Thyroid gland (tissue), 4 donors: Measurements from ENCODE around the gene COL1A2. TPM values are rescaled to one million over a fixed set of nuclear protein-coding genes. Genes with fewer than 3 reads are reported as not detected.

Experiments
- DNase-seq, 2 donors: peaks; one replicate each; pipeline ENCODE4 v3.0.0-alpha.2; 2019
- H3K27ac ChIP-seq, 3 donors: fragments of 200-600 bp; sonication (generic); 1 replicate in 2 of 3; 2 replicates in 1 of 3; pipeline ENCODE4 v1.5.1; 2016 to 2019; ENCODE audit warnings: mild to moderate bottlenecking in 1 of 3, moderate library complexity in 1 of 3
- H3K27me3 ChIP-seq: fragments of 200-600 bp; sonication (generic); one replicate; pipeline ENCODE4 v1.5.1; 2019
- H3K36me3 ChIP-seq, 2 donors: fragments of 200-600 bp; sonication (generic); one replicate each; pipeline ENCODE4 v1.5.1; 2016 to 2019
- H3K4me1 ChIP-seq, 2 donors: fragments of 200-600 bp; sonication (generic); one replicate each; pipeline ENCODE4 v1.5.1; 2017 to 2019
- H3K4me3 ChIP-seq, 3 donors: fragments of 200-600 bp; sonication (generic); replicated peaks in 1 of 3; 1 replicate in 2 of 3; 2 replicates in 1 of 3; pipeline ENCODE4 v1.5.1; 2016; ENCODE audit warnings: mild to moderate bottlenecking in 1 of 3
- H3K9me3 ChIP-seq: fragments of 200-600 bp; sonication (generic); one replicate; pipeline ENCODE4 v1.5.1; 2017
- CTCF ChIP-seq, 6 experiments: fragments of 200-600 bp in 3 of 6; fragments of 450-650 bp in 3 of 6; sonication (generic) in 3 of 6; IDR thresholded peaks; one replicate each; pipeline ENCODE4 v1.5.1; 2016 to 2019; ENCODE audit warnings: antibody characterized with exemption in 6 of 6, mild to moderate bottlenecking in 2 of 6, inconsistent platforms in 1 of 6, moderate library complexity in 1 of 6
- POLR2A ChIP-seq, 2 donors: fragments of 450-650 bp; IDR thresholded peaks; one replicate each; pipeline ENCODE4 v1.6.1; 2017; ENCODE audit warnings: antibody characterized with exemption in 2 of 2, mild to moderate bottlenecking in 2 of 2, moderate library complexity in 1 of 2
- WGBS, 2 donors: methylation state at CpG; one replicate each; pipeline ENCODE4 v1.1.5; 2017; 5-methylcytosine and 5-hydroxymethylcytosine counted together
- intact Hi-C: fragments of 100-400 bp; cut with DNase I; formaldehyde crosslinking; loops from one replicate; pipeline ENCODE4 v1.15.1; 2023
- total RNA-seq, 4 donors: library from RNA; depleted of rRNA; stranded (reverse); fragments of >200 nt; gene quantifications; one replicate each; pipeline ENCODE4 v1.2.3, GENCODE V29; 2016

Gene COL1A2
- total RNA-seq, 4 donors from 2014 or later, result 50.4 to 143 (median 88.4) TPM

GRCh38 chr7:94472608-94473007 is 77.9 kb downstream of the COL1A2 start:
- no peak for TF ChIP-seq CTCF (IDR thresholded peaks at IDR 0.05)
- H3K4me3 ChIP-seq, result no peak overlapping the region
- H3K9me3 ChIP-seq, result no peaks in the 10 kb centered on the region
- no peak overlapping the region for H3K27ac ChIP-seq
- intact Hi-C loops, result no loop called here
- DNase-seq, result no peak
- no peaks in the 10 kb centered on the region for H3K27me3 ChIP-seq
- H3K36me3 ChIP-seq, result no peaks in the 10 kb centered on the region
- 82 to 93% methylated on average over 1 of the region's 1 CpG for WGBS, 2 donors
- H3K4me1 ChIP-seq, result no peaks in the 10 kb centered on the region

GRCh38 chr7:94476251-94476840 is 81.7 kb downstream of the COL1A2 start:
- H3K4me1 ChIP-seq, result no peaks in the 10 kb centered on the region
- intact Hi-C loops, result no loop called here
- 86 to 87% methylated on average over 5 of the region's 5 CpGs for WGBS, 2 donors

DNA sequence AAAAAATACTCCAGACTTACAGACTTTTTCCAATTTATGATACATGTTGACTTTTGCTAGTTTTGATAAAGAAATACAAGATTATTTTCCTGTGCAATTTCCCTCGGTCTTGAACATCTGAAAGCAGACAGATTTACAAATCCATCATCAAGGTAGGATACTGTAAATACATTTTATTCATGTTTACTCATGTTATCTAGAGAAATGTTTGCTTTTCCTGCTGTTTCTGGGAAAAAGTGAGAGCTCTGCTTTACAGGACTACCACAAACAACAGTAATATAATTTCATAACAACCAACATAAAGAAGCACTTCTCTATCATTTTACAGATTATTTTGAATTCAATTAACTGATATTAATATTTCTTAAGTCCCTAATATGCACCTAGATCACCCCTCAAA is 83.2 kb downstream of the COL1A2 start:
- TF ChIP-seq POLR2A (IDR thresholded peaks at IDR 0.05) (no peak), CTCF (IDR thresholded peaks at IDR 0.05) (no peak)
- no peak for DNase-seq
- Histone ChIP-seq H3K4me1 (no peaks in the 10 kb centered on the region), H3K27me3 (no peaks in the 10 kb centered on the region), H3K36me3 (no peaks in the 10 kb centered on the region), H3K4me3 (no peak overlapping the region), H3K9me3 (no peaks in the 10 kb centered on the region), H3K27ac (no peak overlapping the region)
- 72 to 81% methylated on average over 1 of the region's 1 CpG for WGBS, 2 donors
- intact Hi-C loops, result no loop called here

More at GRCh38 chr7:94476251-94476840, 81.7 kb downstream of the COL1A2 start:
- H3K9me3 ChIP-seq, result no peaks in the 10 kb centered on the region
- TF ChIP-seq CTCF (IDR thresholded peaks at IDR 0.05), result no peak
- no peak for TF ChIP-seq POLR2A (IDR thresholded peaks at IDR 0.05)
- H3K27me3 ChIP-seq, result no peaks in the 10 kb centered on the region
- H3K36me3 ChIP-seq, result no peaks in the 10 kb centered on the region
- H3K4me3 ChIP-seq, result no peak overlapping the region
- no peak overlapping the region for H3K27ac ChIP-seq
- DNase-seq, result no peak

GRCh38 chr7:94478648-94479214 is 84.0 kb downstream of the COL1A2 start:
- TF ChIP-seq CTCF (IDR thresholded peaks at IDR 0.05) (no peak), POLR2A (IDR thresholded peaks at IDR 0.05) (no peak)

More at GRCh38 chr7:94478648-94479214, 84.0 kb downstream of the COL1A2 start:
- DNase-seq, result no peak
- 77 to 79% methylated on average over 3 of the region's 3 CpGs for WGBS, 2 donors
- H3K27me3 ChIP-seq, result no peaks in the 10 kb centered on the region
- intact Hi-C loops, result no loop called here
- no peaks in the 10 kb centered on the region for H3K9me3 ChIP-seq
- H3K27ac ChIP-seq, result no peak overlapping the region
- no peaks in the 10 kb centered on the region for H3K4me1 ChIP-seq
- no peak overlapping the region for H3K4me3 ChIP-seq
- no peaks in the 10 kb centered on the region for H3K36me3 ChIP-seq

Other genes with a start within 250 kb of the COL1A2 start
- gene CASD1, start 114.9 kb downstream of the COL1A2 start, total RNA-seq, result 10 to 100 TPM; 34.4 to 52.5 (median 39.0) TPM